A549 (cell line): ENCODE results near the gene SPDYE4. TPM values are rescaled to one million over a fixed set of nuclear protein-coding genes. Genes with fewer than 3 reads are reported as not detected.

Source experiments
- ATAC-seq, 2 experiments: fragments of 200-7000 bp in 1 of 2; fragments of >200 bp in 1 of 2; cut with Nextera tagmentation in 1 of 2; cut with Tn5 transposase in 1 of 2; 3 replicates each; pipeline versions ENCODE4 v1.8.0 to v1.9.1; 2018 to 2020; ENCODE audit warnings: mild to moderate bottlenecking in 1 of 2, moderate library complexity in 1 of 2
- CTCF ChIA-PET: fragments of 300-600 bp; sonication (Branson Sonifier 250); formaldehyde crosslinking; extraction: SDS; loops from one replicate; lab custom pipeline; 2021; ENCODE audit warnings: antibody characterized with exemption, inconsistent platforms; lab: Yijun Ruan, JAX
- POLR2A ChIA-PET: fragments of 350-600 bp; formaldehyde crosslinking; extraction: SDS; loops from one replicate; lab custom pipeline; 2021; ENCODE audit warnings: antibody characterized with exemption, inconsistent platforms; lab: Yijun Ruan, JAX
- DNase-seq, 2 experiments: peaks; one replicate each; pipeline versions ENCODE4 v3.0.0 to v3.0.0-alpha.2; 2011 to 2016; ENCODE audit warnings: low read depth in 1 of 2, low spot score in 1 of 2
- FAIRE-seq: peaks from 2 replicates; lab custom pipeline; 2011; peaks lifted over from hg19 to GRCh38; lab: Jason Lieb, UNC
- H3K27ac ChIP-seq, 2 experiments: fragments of >200 bp; sonication (Bioruptor Twin); formaldehyde crosslinking; 3 replicates each; pipeline ENCODE4 v1.5.1; 2016 to 2017
- H3K4me1 ChIP-seq: fragments of >200 bp; sonication (Bioruptor Twin); formaldehyde crosslinking; 3 replicates; pipeline ENCODE4 v1.6.1; 2016
- H3K4me2 ChIP-seq: fragments of >200 bp; sonication (Bioruptor Twin); formaldehyde crosslinking; 3 replicates; pipeline ENCODE4 v1.6.1; 2016
- H3K4me3 ChIP-seq: fragments of >200 bp; sonication (Bioruptor Twin); formaldehyde crosslinking; 3 replicates; pipeline ENCODE4 v1.5.1; 2016
- H3K9me3 ChIP-seq: fragments of >200 bp; sonication (Bioruptor Twin); formaldehyde crosslinking; 3 replicates; pipeline ENCODE4 v1.6.1; 2016
- BCL3 ChIP-seq: fragments of >200 bp; sonication (Bioruptor Twin); formaldehyde crosslinking; IDR thresholded peaks from 3 replicates; pipeline ENCODE4 v1.6.1; 2016
- CBX2 ChIP-seq: fragments of 200-600 bp; sonication (generic); IDR thresholded peaks from 2 replicates; pipeline ENCODE4 v1.6.1; 2016; ENCODE audit warnings: low read depth, mild to moderate bottlenecking, borderline replicate concordance
- CEBPB ChIP-seq, 2 experiments: fragments of >200 bp in 1 of 2; sonication (Bioruptor Twin) in 1 of 2; formaldehyde crosslinking in 1 of 2; IDR thresholded peaks; 2 replicates each; pipeline ENCODE4 v1.6.1; 2012 to 2016
- CHD2 ChIP-seq: fragments of 150-350 bp; IDR thresholded peaks from 2 replicates; pipeline ENCODE4 v1.6.1; 2014; ENCODE audit warnings: low read length; ENCODE audit not compliant: partially characterized antibody
- E2F6 ChIP-seq: IDR thresholded peaks from 2 replicates; pipeline ENCODE4 v1.6.1; 2012; ENCODE audit warnings: low read depth, borderline replicate concordance
- ELK1 ChIP-seq: fragments of 150-350 bp; IDR thresholded peaks from 2 replicates; pipeline ENCODE4 v1.6.1; 2014; ENCODE audit warnings: low read depth, mild to moderate bottlenecking, low read length
- FOSL2 ChIP-seq, 2 experiments: fragments of 450-650 bp in 1 of 2; fragments of >200 bp in 1 of 2; sonication (Bioruptor Twin) in 1 of 2; formaldehyde crosslinking; IDR thresholded peaks; 2 replicates each; pipeline versions ENCODE4 v1.5.0 to v1.6.1; 2016 to 2020; ENCODE audit warnings: mild to moderate bottlenecking in 1 of 2, moderate library complexity in 1 of 2
- FOXS1 ChIP-seq: fragments of 250-450 bp; sonication (Bioruptor Pico); IDR thresholded peaks from 2 replicates; pipeline ENCODE4 v1.5.0; 2020; ENCODE audit warnings: mild to moderate bottlenecking, moderate library complexity
- HMGXB4 ChIP-seq: fragments of 250-450 bp; sonication (Bioruptor Pico); IDR thresholded peaks from 2 replicates; pipeline ENCODE4 v1.5.0; 2021; ENCODE audit warnings: mild to moderate bottlenecking, moderate library complexity, borderline replicate concordance
- JUN ChIP-seq, 2 experiments: fragments of >200 bp; sonication (Bioruptor Twin); formaldehyde crosslinking; IDR thresholded peaks; 2 replicates in 1 of 2; 3 replicates in 1 of 2; pipeline ENCODE4 v1.6.1; 2016 to 2017
- JUNB ChIP-seq: fragments of >200 bp; sonication (Bioruptor Twin); formaldehyde crosslinking; IDR thresholded peaks from 2 replicates; pipeline ENCODE4 v1.6.1; 2016
- MAFK ChIP-seq: fragments of 450-650 bp; IDR thresholded peaks from 2 replicates; pipeline ENCODE4 v1.6.1; 2014; ENCODE audit not compliant: partially characterized antibody
- MAZ ChIP-seq: fragments of 150-350 bp; IDR thresholded peaks from 2 replicates; pipeline ENCODE4 v1.6.1; 2014; ENCODE audit warnings: antibody characterized with exemption, low read depth, low read length, borderline replicate concordance
- PBX3 ChIP-seq: IDR thresholded peaks from 2 replicates; pipeline ENCODE4 v1.6.1; 2012
- POLR2AphosphoS2 ChIP-seq: conservative IDR thresholded peaks from 2 replicates; pipeline ENCODE4 v1.6.1; 2012; ENCODE audit warnings: low read length, improper control_type of control experiment, inconsistent platforms
- RAD21 ChIP-seq, 2 experiments: fragments of >200 bp in 1 of 2; sonication (Bioruptor Twin) in 1 of 2; formaldehyde crosslinking in 1 of 2; IDR thresholded peaks in 1 of 2; conservative IDR thresholded peaks in 1 of 2; 2 replicates in 1 of 2; 3 replicates in 1 of 2; pipeline ENCODE4 v1.6.1; 2012 to 2018; ENCODE audit warnings: inconsistent platforms in 1 of 2
- RCOR1 ChIP-seq: fragments of 150-350 bp; IDR thresholded peaks from 2 replicates; pipeline ENCODE4 v1.6.1; 2014; ENCODE audit warnings: antibody characterized with exemption, low read length, low read depth
- SREBF2 ChIP-seq: fragments of 450-650 bp; IDR thresholded peaks from 2 replicates; pipeline ENCODE4 v1.6.1; 2014; ENCODE audit warnings: mild to moderate bottlenecking, moderate library complexity
- WGBS: methylation state at CpG from one replicate; pipeline ENCODE4 v1.1.6; 2017; ENCODE audit errors: missing lambda C conversion rate; 5-methylcytosine and 5-hydroxymethylcytosine counted together
- polyA plus RNA-seq, 4 experiments: library from polyadenylated mRNA; depleted of rRNA in 3 of 4; stranded (reverse); fragments of >200 nt; fragmentation: RNase III in 1 of 4; extraction: RNeasy Plus Mini Kit Qiagen cat#74134 plus additional on column Dnase treatment in 1 of 4; gene quantifications; 2 replicates in 3 of 4; 3 replicates in 1 of 4; pipeline ENCODE4 v1.2.3, GENCODE V29; 2011 to 2017

Gene SPDYE4
- polyA plus RNA-seq, 2 of the 4 experiments (the other 2 are of a cell fraction) = not detected

- no peak for FAIRE-seq
- POLR2A ChIA-PET = no interaction called here
- no peaks in the 10 kb centered on the region for H3K9me3 ChIP-seq
- no peak overlapping the region for H3K4me2 ChIP-seq
- no peaks in the 10 kb centered on the region for H3K4me1 ChIP-seq
- TF ChIP-seq POLR2AphosphoS2 = no peak
- TF ChIP-seq FOSL2 (IDR thresholded peaks at IDR 0.05) = no peak
- TF ChIP-seq FOSL2 (CRISPR knock-in tag; IDR thresholded peaks at IDR 0.05) = no peak
- no peak for TF ChIP-seq FOXS1 (CRISPR knock-in tag)
- TF ChIP-seq RAD21 (conservative IDR thresholded peaks at IDR 0.05 in 1 of 2, IDR thresholded peaks at IDR 0.05 in 1 of 2) = no peak
- TF ChIP-seq ELK1 = no peak
- no peak for TF ChIP-seq BCL3
- no peak for TF ChIP-seq CBX2
- no peak for TF ChIP-seq CHD2
- no peak for TF ChIP-seq JUNB
- TF ChIP-seq PBX3 = no peak
- no peak for TF ChIP-seq E2F6
- no peak for TF ChIP-seq MAFK
- TF ChIP-seq RCOR1 = no peak
- TF ChIP-seq MAZ = no peak
- TF ChIP-seq CEBPB (IDR thresholded peaks at IDR 0.05) = no peak
- no peak for TF ChIP-seq HMGXB4 (CRISPR knock-in tag)
- no peak for TF ChIP-seq SREBF2
- TF ChIP-seq JUN (IDR thresholded peaks at IDR 0.05) = no peak
- TF ChIP-seq, all 56 proteins: peak for 0
- H3K4me3 ChIP-seq = no peak overlapping the region
- WGBS = 73% methylated on average over 17 of the region's 17 CpGs
- no peak for DNase-seq
- CTCF ChIA-PET = interaction anchor here (0.8 to 5.7 kb wide), 2 partner anchors 10 to 18 kb away, joined by 3 to 31 read pairs; partner anchors contain the start of gene CCDC42
- ATAC-seq = no peak
- H3K27ac ChIP-seq = no peak overlapping the region
Measured at GRCh38 chr17:8726941-8727555, 31.3 kb downstream of the SPDYE4 start.
